CD4-positive, alpha-beta T cell treated with Interleukin-21 for 1 hour (primary cell): ENCODE results near the gene SSX7.
"Not testable (repeated sequence)": the region's sequence is repeated elsewhere in the genome, so short reads cannot be mapped to it uniquely, and the experiment has no call there.

ENCODE experiments used
- DNase-seq: peaks from one replicate; pipeline ENCODE4 v3.0.0-alpha.2; 2020

The SSX7 gene

GRCh38 chrX:52654800-52655199, at the start of gene SSX7:
SSX7 (minus strand) TSS chrX:52654900; CDS start chrX:52653472, 1,428 bp downstream.
- not testable (repeated sequence) for DNase-seq

- DNase-seq, result not testable (repeated sequence)
Measured at GRCh38 chrX:52692034-52692433, 37.3 kb upstream of the SSX7 start.

GRCh38 chrX:52662218-52662617, 7.5 kb upstream of the SSX7 start:
- not testable (repeated sequence) for DNase-seq

GRCh38 chrX:52655475-52655874, 775 bp upstream of the SSX7 start:
- DNase-seq, result not testable (repeated sequence)

GRCh38 chrX:52650676-52651075, 4.0 kb downstream of the SSX7 start:
- DNase-seq, result not testable (repeated sequence)

- not testable (repeated sequence) for DNase-seq
Measured at GRCh38 chrX:52648956-52649355, 5.7 kb downstream of the SSX7 start.

- not testable (repeated sequence) for DNase-seq
Measured at GRCh38 chrX:52628483-52628882, 26.2 kb downstream of the SSX7 start.

GRCh38 chrX:52620661-52621060, 34.0 kb downstream of the SSX7 start:
- DNase-seq, result not testable (repeated sequence)

GRCh38 chrX:52608961-52609360, 45.7 kb downstream of the SSX7 start:
- DNase-seq, result no peak

- DNase-seq, result not testable (repeated sequence)
Measured at GRCh38 chrX:52603151-52603550, 51.5 kb downstream of the SSX7 start.

GRCh38 chrX:52598886-52599285, 55.8 kb downstream of the SSX7 start:
- no peak for DNase-seq

GRCh38 chrX:52594658-52595057, 60.0 kb downstream of the SSX7 start:
- no peak for DNase-seq
